GM23338 (cell line): ENCODE results near the gene ATAD5. TPM values are rescaled to one million over a fixed set of nuclear protein-coding genes. Genes with fewer than 3 reads are reported as not detected.

ENCODE experiments used
- ATAC-seq: fragments of 200-7000 bp; cut with Tn5 transposase; 3 replicates; pipeline ENCODE4 v1.9.1; 2020
- DNase-seq: peaks from one replicate; pipeline ENCODE4 v3.0.0-alpha.2; 2015; ENCODE audit warnings: low spot score
- H2AFZ ChIP-seq: fragments of 200-600 bp; sonication (generic); 2 replicates; pipeline ENCODE4 v1.8.0; 2016; ENCODE audit warnings: antibody characterized with exemption, mild to moderate bottlenecking, moderate library complexity
- H3F3A ChIP-seq: fragments of 200-600 bp; sonication (generic); replicated peaks from 2 replicates; pipeline ENCODE4 v1.8.0; 2017; ENCODE audit warnings: antibody characterized with exemption, mixed run types, low read depth
- H3K27ac ChIP-seq: fragments of 200-600 bp; sonication (generic); 2 replicates; pipeline ENCODE4 v1.6.1; 2016; ENCODE audit warnings: low read depth
- H3K27me3 ChIP-seq: fragments of 200-600 bp; sonication (generic); 2 replicates; pipeline ENCODE4 v1.8.0; 2016; ENCODE audit warnings: mild to moderate bottlenecking, mixed run types, moderate library complexity; ENCODE audit not compliant: insufficient read depth
- H3K36me3 ChIP-seq: fragments of 200-600 bp; sonication (generic); 2 replicates; pipeline ENCODE4 v1.8.0; 2016; ENCODE audit warnings: mild to moderate bottlenecking; ENCODE audit not compliant: insufficient read depth
- H3K4me1 ChIP-seq: fragments of 200-600 bp; sonication (generic); 2 replicates; pipeline ENCODE4 v1.8.0; 2016; ENCODE audit warnings: mild to moderate bottlenecking, moderate library complexity; ENCODE audit not compliant: insufficient read depth
- H3K4me2 ChIP-seq: fragments of 200-600 bp; sonication (generic); 2 replicates; pipeline ENCODE4 v1.7.1; 2017; ENCODE audit warnings: mixed run types
- H3K4me3 ChIP-seq: fragments of 200-600 bp; sonication (generic); 2 replicates; pipeline ENCODE4 v1.6.1; 2016; ENCODE audit warnings: mixed run types
- H3K79me2 ChIP-seq: fragments of 200-600 bp; sonication (generic); replicated peaks from 2 replicates; pipeline ENCODE4 v1.8.0; 2017; ENCODE audit warnings: mild to moderate bottlenecking; ENCODE audit not compliant: insufficient read depth
- H3K9me2 ChIP-seq: fragments of 200-600 bp; sonication (generic); 2 replicates; pipeline ENCODE4 v1.8.0; 2017; ENCODE audit not compliant: insufficient read depth
- H4K20me1 ChIP-seq: fragments of 200-600 bp; sonication (generic); replicated peaks from 2 replicates; pipeline ENCODE4 v1.8.0; 2017; ENCODE audit warnings: mild to moderate bottlenecking; ENCODE audit not compliant: insufficient read depth
- H3K27ac Mint-ChIP-seq: 2 replicates; pipeline ENCODE4 v1.8.0; 2020; ENCODE audit warnings: inconsistent platforms, mild to moderate bottlenecking, moderate library complexity, mixed read lengths
- H3K27me3 Mint-ChIP-seq: 3 replicates; pipeline ENCODE4 v1.8.0; 2022; ENCODE audit warnings: low read depth, mild to moderate bottlenecking, moderate library complexity, mixed read lengths, inconsistent platforms; ENCODE audit not compliant: insufficient read depth, poor library complexity
- H3K36me3 Mint-ChIP-seq: 3 replicates; pipeline ENCODE4 v1.8.0; 2021; ENCODE audit warnings: low read depth, mild to moderate bottlenecking, inconsistent platforms, moderate library complexity, mixed read lengths
- H3K4me1 Mint-ChIP-seq: 3 replicates; pipeline ENCODE4 v1.8.0; 2020; ENCODE audit warnings: mild to moderate bottlenecking, inconsistent platforms, mixed read lengths
- H3K4me3 Mint-ChIP-seq: 3 replicates; pipeline ENCODE4 v1.8.0; 2021; ENCODE audit warnings: moderate library complexity, mild to moderate bottlenecking, inconsistent platforms, mixed read lengths
- H3K9me3 Mint-ChIP-seq: 3 replicates; pipeline ENCODE4 v1.8.0; 2020; ENCODE audit warnings: moderate library complexity, mild to moderate bottlenecking, inconsistent platforms, mixed read lengths
- CTCF ChIP-seq, 2 experiments: fragments of 200-600 bp in 1 of 2; sonication (generic) in 1 of 2; conservative IDR thresholded peaks; 2 replicates each; pipeline versions ENCODE4 v1.5.1 to v1.6.1; 2016 to 2017; ENCODE audit warnings: antibody characterized with exemption in 2 of 2, low read depth in 2 of 2, mild to moderate bottlenecking in 2 of 2, moderate library complexity in 1 of 2
- EZH2 ChIP-seq: fragments of 200-600 bp; sonication (generic); IDR thresholded peaks from one replicate; pipeline ENCODE4 v1.8.0; 2017; ENCODE audit warnings: antibody characterized with exemption, mild to moderate bottlenecking, low read depth; ENCODE audit not compliant: unreplicated experiment
- JUNB ChIP-seq: IDR thresholded peaks from one replicate; pipeline ENCODE4 v1.6.1; 2016; ENCODE audit warnings: antibody characterized with exemption; ENCODE audit not compliant: unreplicated experiment
- NANOG ChIP-seq: IDR thresholded peaks from 2 replicates; pipeline ENCODE4 v1.6.1; 2016; ENCODE audit warnings: antibody characterized with exemption, borderline replicate concordance
- POLR2AphosphoS5 ChIP-seq: IDR thresholded peaks from 2 replicates; pipeline ENCODE4 v1.6.1; 2016; ENCODE audit warnings: antibody characterized with exemption, low read depth
- REST ChIP-seq: IDR thresholded peaks from one replicate; pipeline ENCODE4 v1.6.1; 2018; ENCODE audit warnings: antibody characterized with exemption; ENCODE audit not compliant: unreplicated experiment
- STAT1 ChIP-seq: IDR thresholded peaks from one replicate; pipeline ENCODE4 v1.6.1; 2016; ENCODE audit warnings: antibody characterized with exemption; ENCODE audit not compliant: unreplicated experiment
- ZNF331 ChIP-seq: fragments of 250-450 bp; sonication (Bioruptor Pico); IDR thresholded peaks from 2 replicates; pipeline ENCODE4 v1.5.0; 2020; ENCODE audit warnings: low read depth, mild to moderate bottlenecking, moderate library complexity
- ZNF462 ChIP-seq: fragments of 250-450 bp; sonication (Bioruptor Pico); IDR thresholded peaks from 2 replicates; pipeline ENCODE4 v1.5.0; 2020; ENCODE audit warnings: mild to moderate bottlenecking, moderate library complexity
- polyA plus RNA-seq: library from polyadenylated mRNA; unstranded; fragments of >200 nt; fragmentation: Nextera tagmentation; extraction: Ambion mirVana; gene quantifications from 2 replicates; pipeline ENCODE4 v1.2.1, GENCODE V29; 2016
- total RNA-seq: library from RNA; depleted of rRNA; stranded (reverse); fragments of >200 nt; shearing (Covaris generic); gene quantifications from 2 replicates; pipeline ENCODE4 v1.2.3, GENCODE V29; 2014

Gene ATAD5
- total and polyA plus RNA-seq, 2 experiments from 2014 or later = 24.2 to 30.9 TPM

GRCh38 chr17:30848021-30848420, 16.3 kb downstream of the ATAD5 start:
- Mint-ChIP-seq H3K9me3 (no peaks in the 10 kb centered on the region), H3K27ac (no peak overlapping the region), H3K27me3 (no peaks in the 10 kb centered on the region), H3K4me3 (no peak overlapping the region), H3K36me3 (peaks cover 50% of the 10 kb centered on the region), H3K4me1 (no peaks in the 10 kb centered on the region)
- H3K36me3 ChIP-seq = peaks cover 23% of the 10 kb centered on the region; the same call in 1 of the 2 replicates
- no peaks in the 10 kb centered on the region for H3F3A ChIP-seq
- no peaks in the 10 kb centered on the region for H3K79me2 ChIP-seq
- H3K4me2 ChIP-seq = no peak overlapping the region
- no peaks in the 10 kb centered on the region for H3K9me2 ChIP-seq
- H2AFZ ChIP-seq = no peak overlapping the region
- no peak overlapping the region for H3K4me3 ChIP-seq
- no peak overlapping the region for H3K27ac ChIP-seq
- no peak for DNase-seq
- ATAC-seq = no peak
- peaks cover 8% of the 10 kb centered on the region; the same call in 1 of the 2 replicates for H4K20me1 ChIP-seq
- no peak for TF ChIP-seq ZNF462 (CRISPR knock-in tag)
- no peak for TF ChIP-seq ZNF331 (CRISPR knock-in tag)
- no peak for TF ChIP-seq STAT1
- TF ChIP-seq JUNB = no peak
- TF ChIP-seq POLR2AphosphoS5 = no peak
- no peak for TF ChIP-seq REST
- TF ChIP-seq CTCF (conservative IDR thresholded peaks at IDR 0.05; ENCODE audit: low read depth in 2 of 2) = no peak
- TF ChIP-seq EZH2 = no peak
- TF ChIP-seq NANOG = no peak
- no peaks in the 10 kb centered on the region for H3K4me1 ChIP-seq
- H3K27me3 ChIP-seq = no peaks in the 10 kb centered on the region
